A549 treated with Hydrocortisone at 1 μM for 4 hours (cell line): ENCODE results near the gene TBC1D24. TPM values are rescaled to one million over a fixed set of nuclear protein-coding genes. Genes with fewer than 3 reads are reported as not detected.

Source experiments
- total RNA-seq: library from RNA; stranded (reverse); fragments of 200-300 nt; extraction: Qiagen RNA extraction; gene quantifications from 5 replicates; pipeline ENCODE4 v1.2.3, GENCODE V29; 2022

The TBC1D24 gene
- total RNA-seq, result 5.6 to 8.0 TPM (median 6.8 TPM) in 5 replicates

DNA sequence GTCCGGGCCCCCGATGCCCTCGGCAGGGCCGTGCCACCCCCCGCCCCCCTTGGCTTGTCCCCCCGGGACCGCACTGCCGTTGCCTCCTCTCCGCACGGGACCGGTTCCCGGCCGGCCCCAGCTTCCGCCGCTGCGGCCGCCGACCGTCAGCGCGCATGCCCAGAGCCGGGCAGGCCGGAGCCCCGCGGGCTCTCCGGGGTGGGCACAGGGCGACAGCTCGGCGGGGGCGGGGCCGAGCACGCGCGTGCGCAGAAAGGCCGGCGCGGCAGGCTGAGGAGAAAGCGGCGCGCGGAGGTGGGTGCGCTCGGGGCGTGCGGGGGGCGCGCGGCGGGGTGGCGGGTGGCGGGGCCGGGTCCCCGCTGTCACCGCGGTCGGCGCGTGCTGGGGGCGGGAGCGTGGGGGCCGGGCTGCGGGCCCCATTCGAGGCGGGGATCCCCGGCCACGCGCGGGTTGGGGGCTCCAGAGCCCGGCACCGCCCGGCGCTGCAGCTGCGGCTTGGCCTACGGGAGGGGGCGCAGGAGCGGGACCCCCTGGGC is at the start of gene TBC1D24:
TBC1D24 (plus strand) TSS at position 251 of the 536 bp plus-strand sequence. CDS start 21,022 bp downstream, outside the sequence.

DNA sequence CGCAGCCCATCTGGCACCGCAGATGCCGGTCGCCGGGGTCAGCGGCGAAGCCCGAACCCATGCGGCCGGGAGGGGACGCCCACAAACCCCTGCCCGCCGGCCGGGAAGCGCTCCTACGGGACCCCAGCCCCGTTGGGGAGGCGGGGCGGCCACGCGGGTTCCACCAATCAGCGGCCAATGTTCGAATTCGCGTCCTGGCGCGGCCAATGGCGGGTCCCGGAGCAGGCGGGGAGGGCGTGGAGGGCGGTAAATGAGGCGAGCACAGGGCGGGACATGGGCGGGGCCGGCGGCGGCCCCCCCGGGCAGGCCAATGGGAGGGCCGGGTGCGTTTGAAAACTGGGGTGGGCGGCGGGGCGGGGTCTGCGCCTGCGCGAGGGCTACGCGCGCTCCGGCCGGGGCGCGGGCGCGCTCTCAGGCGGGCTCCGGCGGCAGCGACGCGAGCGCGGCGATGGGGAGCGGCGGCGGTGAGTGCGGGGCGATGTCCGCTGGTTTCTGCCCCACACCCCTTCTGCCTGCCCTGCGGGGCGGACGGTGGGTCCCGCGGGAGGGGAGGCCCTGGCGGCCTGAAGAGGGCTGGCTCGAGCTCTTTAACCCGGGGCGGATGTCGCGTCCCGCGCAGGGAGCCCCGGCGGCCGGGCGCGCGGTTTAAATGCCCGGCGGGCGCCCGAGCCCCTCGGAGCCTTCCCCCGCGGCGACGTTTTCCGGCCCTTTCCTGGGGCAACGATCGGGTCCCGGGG is 45.7 kb upstream of the TBC1D24 start, which contains the start of gene CCNF:
CCNF (plus strand) TSS at position 414 of the 737 bp plus-strand sequence; CDS start at position 449, 35 bp downstream.

DNA sequence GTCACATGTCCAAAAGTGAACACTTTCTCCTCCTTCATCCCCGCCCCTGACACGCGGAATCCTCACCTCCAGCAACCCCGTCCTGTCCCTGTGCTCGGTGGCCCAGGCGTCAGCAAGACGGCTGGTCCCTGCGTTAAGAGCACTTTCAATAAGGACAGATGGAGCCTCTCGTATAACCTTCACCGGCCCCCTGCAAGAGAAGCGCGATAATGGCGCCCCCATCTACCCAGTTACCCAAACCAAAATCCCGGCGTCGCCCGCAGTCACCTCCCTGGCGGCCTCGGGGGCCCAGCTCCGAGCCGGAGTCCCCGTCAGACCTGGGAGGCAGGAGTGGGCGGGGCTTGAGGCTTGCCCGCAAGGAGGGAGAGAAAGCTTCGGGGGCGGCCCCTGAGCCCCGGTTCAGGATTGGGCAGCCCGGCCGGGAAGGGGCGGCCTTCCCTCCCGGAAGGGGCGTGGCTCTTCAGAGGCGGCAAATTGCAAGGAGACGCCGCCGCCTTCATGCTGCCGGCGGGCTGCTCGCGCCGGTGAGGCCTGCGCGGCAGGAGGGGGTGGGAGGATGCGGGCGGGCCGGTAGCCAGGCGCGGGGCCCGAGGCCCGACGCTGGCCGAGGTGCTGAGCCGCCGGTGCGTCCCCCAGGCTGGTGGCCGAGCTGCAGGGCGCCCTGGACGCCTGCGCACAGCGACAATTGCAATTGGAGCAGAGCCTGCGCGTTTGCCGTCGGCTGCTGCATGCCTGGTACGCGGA is 15.1 kb upstream of the TBC1D24 start, which contains the start of gene TEDC2:
TEDC2 (plus strand) TSS at position 463 of the 744 bp plus-strand sequence; CDS start at position 499, 36 bp downstream.

DNA sequence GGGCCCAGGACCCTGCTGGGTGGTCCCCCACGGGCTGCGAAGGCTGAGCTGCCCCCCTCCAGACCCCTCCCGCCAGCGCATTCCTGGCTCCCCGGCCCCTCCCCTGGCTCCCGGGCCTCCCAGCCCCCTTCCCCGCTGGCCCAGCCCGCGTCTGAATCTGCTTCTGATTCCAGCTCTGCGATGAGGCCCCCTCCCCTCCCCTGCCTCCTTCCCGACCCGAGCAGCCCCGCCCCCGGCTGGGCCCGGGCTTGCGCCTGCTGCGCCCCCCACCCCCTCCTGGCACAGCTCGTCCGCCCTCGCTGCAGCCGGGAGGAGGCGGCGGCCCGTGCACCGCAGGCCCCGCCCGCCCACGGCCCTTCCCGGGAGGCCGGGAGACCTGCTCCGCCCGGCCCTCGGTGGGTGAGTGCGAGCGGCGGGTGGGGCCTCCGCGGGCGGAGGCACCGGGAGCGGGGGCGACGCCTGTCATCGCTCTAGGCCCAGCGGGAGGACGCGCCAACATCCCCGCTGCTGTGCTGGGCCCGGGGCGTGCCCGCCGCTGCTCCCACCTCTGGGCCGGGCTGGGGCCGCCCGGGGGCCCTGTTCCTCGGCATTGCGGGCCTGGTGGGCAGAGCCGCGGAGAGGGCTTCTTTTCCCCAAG is 3.8 kb upstream of the TBC1D24 start, which contains the start of gene NTN3:
NTN3 (plus strand) TSS at position 282 of the 637 bp plus-strand sequence. CDS start 405 bp downstream, outside the sequence.

DNA sequence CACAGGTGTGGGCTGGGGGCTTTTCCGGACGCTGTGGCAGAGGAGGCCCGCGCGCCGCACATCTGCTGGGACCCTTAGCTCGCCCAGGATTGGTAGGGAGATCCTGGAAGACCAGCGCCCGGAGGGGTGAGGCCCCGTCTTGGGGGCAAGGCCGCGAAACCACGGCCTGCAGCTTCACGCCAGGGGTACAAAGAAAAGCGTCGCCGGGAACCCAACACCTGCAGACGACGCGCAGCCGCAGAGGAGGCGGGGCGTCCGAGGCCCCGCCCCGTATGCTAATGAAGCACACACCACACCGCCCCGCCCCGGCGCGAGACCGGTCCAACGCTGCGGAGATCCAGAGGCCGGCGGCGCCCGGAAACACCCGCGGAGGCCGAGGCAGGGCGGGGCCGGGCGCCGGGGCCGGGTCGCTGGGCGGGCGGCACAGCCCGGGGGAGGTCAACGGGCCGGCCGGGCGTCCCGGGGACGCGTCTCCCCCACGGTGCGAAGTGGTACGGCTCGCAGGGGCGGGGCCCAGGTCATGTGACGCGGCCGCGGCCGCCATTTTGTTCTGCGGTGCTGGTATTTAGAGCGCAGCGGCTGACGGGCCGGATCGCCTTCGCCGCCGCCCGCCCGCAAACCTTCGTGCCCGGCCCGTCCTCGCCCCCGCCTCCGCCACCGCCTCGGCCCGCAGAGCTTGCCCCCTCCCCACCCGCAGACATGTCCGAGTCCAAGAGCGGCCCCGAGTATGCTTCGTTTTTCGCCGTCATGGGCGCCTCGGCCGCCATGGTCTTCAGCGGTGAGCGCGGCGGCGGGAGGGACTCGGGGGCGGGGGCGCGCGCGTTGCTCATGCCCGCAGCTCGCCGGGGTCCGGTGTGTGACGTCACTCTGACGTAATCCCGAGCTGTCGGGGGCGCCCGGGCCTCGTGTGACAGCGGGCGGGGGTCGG is 38.7 kb downstream of the TBC1D24 start, which contains the start of gene ATP6V0C:
ATP6V0C (plus strand) TSS at position 548 of the 928 bp plus-strand sequence; CDS start at position 700, 152 bp downstream.

DNA sequence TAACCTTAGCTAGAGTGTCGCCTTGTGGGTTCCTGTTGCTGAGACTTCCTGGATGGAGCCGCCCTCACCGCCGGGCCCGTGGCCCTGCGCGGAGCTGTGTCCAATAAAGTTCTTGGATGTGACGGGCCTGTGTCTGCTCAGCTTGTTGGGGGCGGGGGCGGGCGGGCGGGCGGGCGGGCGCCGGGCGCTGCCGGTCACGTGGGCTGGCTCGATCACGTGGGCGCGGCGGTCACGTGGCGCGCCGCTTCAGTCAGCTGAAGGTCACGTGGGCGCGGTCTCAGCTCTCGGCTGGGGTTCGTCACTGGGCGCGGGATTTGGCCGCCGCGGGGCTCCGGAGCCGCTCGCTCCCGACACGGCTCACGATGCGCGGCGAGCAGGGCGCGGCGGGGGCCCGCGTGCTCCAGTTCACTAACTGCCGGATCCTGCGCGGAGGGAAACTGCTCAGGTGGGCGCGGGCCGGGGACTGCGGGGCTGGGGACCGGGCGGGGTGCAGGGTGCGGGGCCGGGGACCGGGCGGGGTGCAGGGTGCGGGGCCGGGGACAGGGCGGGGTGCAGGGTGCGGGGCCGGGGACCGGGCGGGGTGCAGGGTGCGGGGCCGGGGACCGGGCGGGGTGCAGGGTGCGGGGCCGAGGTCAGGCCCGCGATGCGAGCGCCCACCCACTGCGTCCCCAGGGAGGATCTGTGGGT is 45.3 kb downstream of the TBC1D24 start, which contains the start of gene AMDHD2:
AMDHD2 (plus strand) TSS at position 275 of the 687 bp plus-strand sequence; CDS start at position 363, 88 bp downstream.

DNA sequence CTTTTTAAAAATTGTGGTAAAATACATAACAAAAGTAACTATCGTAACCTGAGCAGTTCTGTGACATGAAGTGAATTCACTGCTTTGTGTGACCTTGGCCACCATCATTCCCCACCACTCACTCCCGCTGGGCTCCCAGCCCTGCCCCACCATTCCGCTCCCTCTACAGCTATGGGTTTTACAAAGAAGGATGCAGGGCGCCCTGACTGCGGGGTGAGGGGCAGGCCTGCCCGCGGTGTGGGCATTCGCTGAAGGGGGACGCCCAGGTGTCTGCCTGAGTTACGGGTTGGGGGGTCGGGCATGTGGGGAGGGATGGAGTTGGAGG is 56.4 kb downstream of the TBC1D24 start, which contains the start of gene CEMP1:
CEMP1 (minus strand) TSS at position 38 of the 325 bp plus-strand sequence. CDS start 335 bp downstream, outside the sequence.

DNA sequence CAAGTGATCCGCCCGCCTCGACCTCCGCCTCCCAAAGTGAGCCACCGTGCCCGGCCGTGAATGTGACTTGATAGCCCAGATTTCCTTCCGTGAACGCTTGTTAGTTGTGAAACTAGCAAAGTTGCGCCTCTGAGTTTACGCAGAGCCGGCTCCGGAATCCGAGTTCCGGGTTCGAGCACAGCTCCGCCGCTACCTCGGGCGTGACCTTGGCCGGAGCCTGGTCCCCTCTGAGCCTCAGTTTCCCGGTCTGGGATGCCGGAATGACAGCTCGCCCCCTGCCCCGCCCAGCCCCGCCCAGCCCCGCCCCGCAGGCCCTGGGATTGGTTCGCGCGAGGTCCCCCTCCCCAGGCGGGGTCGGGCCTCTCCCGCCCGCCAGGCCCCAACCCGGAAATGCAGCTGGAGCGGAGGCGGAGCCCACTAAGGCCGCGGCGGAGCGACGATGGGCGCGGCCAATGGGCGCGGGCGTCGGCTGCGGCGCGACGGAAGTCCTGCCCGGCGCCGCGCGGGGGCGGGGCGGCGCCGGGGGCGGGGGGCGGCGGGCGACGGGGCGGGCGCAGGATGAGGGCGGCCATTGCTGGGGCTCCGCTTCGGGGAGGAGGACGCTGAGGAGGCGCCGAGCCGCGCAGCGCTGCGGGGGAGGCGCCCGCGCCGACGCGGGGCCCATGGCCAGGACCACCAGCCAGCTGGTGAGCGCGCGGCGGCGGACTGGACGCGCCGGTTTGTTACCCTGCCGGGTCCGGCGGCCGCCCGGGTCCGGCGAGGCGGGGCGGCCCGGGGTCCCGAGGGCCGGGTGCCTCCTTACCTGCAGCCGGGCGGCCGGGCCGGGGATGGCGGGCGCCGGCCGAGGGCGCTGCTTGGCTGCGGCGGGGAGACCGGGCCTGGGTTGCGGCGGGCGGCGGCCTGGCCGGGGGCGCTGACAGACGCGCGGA is 62.8 kb downstream of the TBC1D24 start, which contains the start of gene PDPK1:
PDPK1 (plus strand) TSS at position 571 of the 929 bp plus-strand sequence; CDS start at position 663, 92 bp downstream.

Other genes starting within 250 kb of the TBC1D24 start
- 0.48 to 1.4 TPM (median 1.2 TPM) in 5 replicates for gene DNASE1L2, start 238.7 kb upstream of the TBC1D24 start, total RNA-seq
- gene ECI1, start 223.5 kb upstream of the TBC1D24 start, total RNA-seq, result 48.0 to 92.1 TPM (median 87.9 TPM) in 5 replicates
- gene RNPS1, start 207.0 kb upstream of the TBC1D24 start, total RNA-seq, result 251 to 287 TPM (median 263 TPM) in 5 replicates
- 15.5 to 21.7 TPM (median 21.3 TPM) in 5 replicates for gene ABCA3, start 134.4 kb upstream of the TBC1D24 start, total RNA-seq
- gene CCNF, start 45.7 kb upstream of the TBC1D24 start, total RNA-seq, result 21.1 to 24.3 TPM (median 22.8 TPM) in 5 replicates
- gene TEDC2, start 15.0 kb upstream of the TBC1D24 start, total RNA-seq, result 15.5 to 22.0 TPM (median 19.2 TPM) in 5 replicates
- 0.05 to 0.06 TPM in 2 of 5 replicates, not detected in the others for gene NTN3, start 3.8 kb upstream of the TBC1D24 start, total RNA-seq
- 136 to 285 TPM (median 252 TPM) in 5 replicates for gene ATP6V0C, start 38.8 kb downstream of the TBC1D24 start, total RNA-seq
- gene AMDHD2, start 45.2 kb downstream of the TBC1D24 start, total RNA-seq, result 16.4 to 25.7 TPM (median 23.7 TPM) in 5 replicates
- gene CEMP1, start 56.3 kb downstream of the TBC1D24 start, total RNA-seq, result not detected in 5 replicates
- gene PDPK1, start 62.9 kb downstream of the TBC1D24 start, total RNA-seq, result 19.4 to 30.2 TPM (median 23.3 TPM) in 5 replicates
- 38.0 to 43.5 TPM (median 41.8 TPM) in 5 replicates for gene KCTD5, start 207.4 kb downstream of the TBC1D24 start, total RNA-seq
- 0.82 to 2.2 TPM (median 1.8 TPM) in 5 replicates for gene PRSS27, start 245.1 kb downstream of the TBC1D24 start, total RNA-seq